Stimulated activated naive CD4-positive, alpha-beta T cell treated with Interleukin-2 at 50 U/mL for 16 hours (primary cell): Measurements from ENCODE around the gene TMEM183A.

ENCODE experiments used
- DNase-seq: peaks from one replicate; lab custom pipeline; 2025; lab: John Stamatoyannopoulos, UW

TMEM183A gene

GRCh38 chr1:203028784-203029553 is 21.8 kb downstream of the TMEM183A start:
- no peak for DNase-seq

GRCh38 chr1:203031467-203031866 is 24.3 kb downstream of the TMEM183A start:
- no peak for DNase-seq

GRCh38 chr1:203033287-203033686 is 26.1 kb downstream of the TMEM183A start:
- DNase-seq, result no peak

GRCh38 chr1:203033917-203034316 is 26.7 kb downstream of the TMEM183A start:
- DNase-seq, result no peak

GRCh38 chr1:203034422-203035110 is 27.4 kb downstream of the TMEM183A start:
- no peak for DNase-seq

- DNase-seq, result no peak
Measured at GRCh38 chr1:203035111-203036000, 28.2 kb downstream of the TMEM183A start.

GRCh38 chr1:203036135-203036534 is 29.0 kb downstream of the TMEM183A start:
- no peak for DNase-seq

GRCh38 chr1:203036537-203036936 is 29.4 kb downstream of the TMEM183A start:
- no peak for DNase-seq

GRCh38 chr1:203037509-203038190 is 30.5 kb downstream of the TMEM183A start:
- no peak for DNase-seq

- no peak for DNase-seq
Measured at GRCh38 chr1:203038217-203038741, 31.1 kb downstream of the TMEM183A start.

- peak; percentile 37 for DNase-seq
Measured at GRCh38 chr1:203038891-203039608, 31.9 kb downstream of the TMEM183A start.

- DNase-seq, result no peak
Measured at GRCh38 chr1:203039609-203040512, 32.7 kb downstream of the TMEM183A start.

GRCh38 chr1:203040513-203041275 is 33.5 kb downstream of the TMEM183A start:
- no peak for DNase-seq

GRCh38 chr1:203041351-203041932 is 34.3 kb downstream of the TMEM183A start:
- no peak for DNase-seq

GRCh38 chr1:203043830-203044545 is 36.8 kb downstream of the TMEM183A start:
- DNase-seq, result no peak

- DNase-seq, result no peak
Measured at GRCh38 chr1:203044546-203045250, 37.5 kb downstream of the TMEM183A start.

- DNase-seq, result no peak
Measured at GRCh38 chr1:203045336-203045735, 38.2 kb downstream of the TMEM183A start.
